Left ventricle myocardium inferior (tissue), 1 donor: Measurements from ENCODE around the gene PRKCE. TPM values are rescaled to one million over a fixed set of nuclear protein-coding genes. Genes with fewer than 3 reads are reported as not detected.

Source experiments
- DNase-seq: peaks from one replicate; pipeline ENCODE4 v3.0.0-alpha.2; 2020
- H3K27ac ChIP-seq: fragments of 200-600 bp; replicated peaks from 2 replicates; pipeline ENCODE4 v1.8.0; 2021
- H3K27me3 ChIP-seq: fragments of 200-600 bp; 2 replicates; pipeline ENCODE4 v1.8.0; 2021; ENCODE audit warnings: low read depth
- H3K36me3 ChIP-seq: fragments of 200-600 bp; 2 replicates; pipeline ENCODE4 v1.8.0; 2021
- H3K4me1 ChIP-seq: fragments of 200-600 bp; 2 replicates; pipeline ENCODE4 v1.8.0; 2021
- H3K4me3 ChIP-seq: fragments of 200-600 bp; 2 replicates; pipeline ENCODE4 v1.8.0; 2021; ENCODE audit warnings: mild to moderate bottlenecking, moderate library complexity
- H3K9me3 ChIP-seq: fragments of 200-600 bp; replicated peaks from 2 replicates; pipeline ENCODE4 v1.8.0; 2021
- intact Hi-C: fragments of 100-400 bp; cut with micrococcal nuclease; formaldehyde crosslinking; loops from one replicate; pipeline ENCODE4 v1.11.0; 2022
- total RNA-seq: library from RNA; stranded (reverse); fragmentation: NEBNext Ultra II Directional; extraction: Animal tissue kit (Norgen Biotek cat#: 25700); gene quantifications from one replicate; pipeline ENCODE4 v1.2.1, GENCODE V29; 2021
- TF ChIP-seq, protein P1 (sequence below): fragments of 200-600 bp; IDR thresholded peaks from 2 replicates; pipeline ENCODE4 v1.8.0; 2021; ENCODE audit warnings: antibody characterized with exemption, mild to moderate bottlenecking, borderline replicate concordance
- donor health status: DM: no; HTN: yes; CAD: no; lungs with severe emphysema.

The PRKCE gene
- total RNA-seq, 1 donor from 2014 or later = 14.7 TPM

DNA sequence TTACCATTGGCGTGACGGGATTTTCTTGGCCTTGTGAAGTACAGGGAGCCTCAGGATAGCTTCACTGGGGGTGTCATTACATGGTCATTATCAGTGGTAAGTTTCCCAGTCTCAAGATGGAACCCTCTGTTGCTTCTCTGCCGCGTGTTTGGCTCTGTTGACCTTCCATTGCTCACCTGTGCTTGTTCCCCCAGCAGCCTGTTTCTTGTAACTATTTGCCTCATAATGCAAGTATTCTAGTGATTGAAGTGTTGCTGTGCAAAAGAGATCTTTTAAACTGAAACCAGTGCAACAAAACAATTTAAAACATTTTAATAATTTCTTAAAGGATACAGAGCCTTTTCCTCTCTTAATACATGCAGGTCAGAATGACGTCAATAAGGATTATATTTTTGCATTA lies 24.6 kb downstream of the PRKCE start:
- H3K27me3 ChIP-seq = no peaks in the 10 kb centered on the region

DNA sequence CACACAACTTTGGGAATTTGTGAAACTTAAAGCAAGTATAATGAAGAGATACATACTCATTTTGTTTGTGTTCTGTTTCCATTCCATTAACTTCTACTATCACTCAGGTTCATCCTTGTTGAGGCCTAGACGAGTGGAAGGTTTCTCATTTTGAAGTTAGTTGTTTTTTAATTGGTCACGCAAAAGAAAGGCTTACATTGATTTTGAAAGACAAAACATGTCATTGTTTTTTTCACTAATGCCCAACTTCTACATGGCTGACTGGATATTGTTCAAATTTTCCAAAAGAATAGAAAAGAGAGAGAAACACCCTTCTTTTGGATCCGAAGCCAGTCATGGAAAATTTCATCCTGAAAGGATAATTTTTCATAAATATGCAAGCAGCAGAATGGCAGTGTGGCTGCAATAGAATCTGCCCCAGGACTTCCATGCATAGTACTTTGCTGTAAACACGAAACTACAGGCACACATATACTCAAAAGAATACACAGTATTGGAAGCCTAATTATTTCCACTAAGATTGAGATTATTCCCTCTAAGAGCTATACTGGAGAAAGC lies 27.4 kb downstream of the PRKCE start:
- H3K4me1 ChIP-seq = peaks cover 59% of the 10 kb centered on the region
- H3K27ac ChIP-seq = no peak overlapping the region
- no peaks in the 10 kb centered on the region for H3K9me3 ChIP-seq
- DNase-seq = no peak
- intact Hi-C loops = no loop called here
- H3K36me3 ChIP-seq = no peaks in the 10 kb centered on the region
- no peaks in the 10 kb centered on the region for H3K27me3 ChIP-seq
- no peak overlapping the region for H3K4me3 ChIP-seq
- TF ChIP-seq, protein P1, sequence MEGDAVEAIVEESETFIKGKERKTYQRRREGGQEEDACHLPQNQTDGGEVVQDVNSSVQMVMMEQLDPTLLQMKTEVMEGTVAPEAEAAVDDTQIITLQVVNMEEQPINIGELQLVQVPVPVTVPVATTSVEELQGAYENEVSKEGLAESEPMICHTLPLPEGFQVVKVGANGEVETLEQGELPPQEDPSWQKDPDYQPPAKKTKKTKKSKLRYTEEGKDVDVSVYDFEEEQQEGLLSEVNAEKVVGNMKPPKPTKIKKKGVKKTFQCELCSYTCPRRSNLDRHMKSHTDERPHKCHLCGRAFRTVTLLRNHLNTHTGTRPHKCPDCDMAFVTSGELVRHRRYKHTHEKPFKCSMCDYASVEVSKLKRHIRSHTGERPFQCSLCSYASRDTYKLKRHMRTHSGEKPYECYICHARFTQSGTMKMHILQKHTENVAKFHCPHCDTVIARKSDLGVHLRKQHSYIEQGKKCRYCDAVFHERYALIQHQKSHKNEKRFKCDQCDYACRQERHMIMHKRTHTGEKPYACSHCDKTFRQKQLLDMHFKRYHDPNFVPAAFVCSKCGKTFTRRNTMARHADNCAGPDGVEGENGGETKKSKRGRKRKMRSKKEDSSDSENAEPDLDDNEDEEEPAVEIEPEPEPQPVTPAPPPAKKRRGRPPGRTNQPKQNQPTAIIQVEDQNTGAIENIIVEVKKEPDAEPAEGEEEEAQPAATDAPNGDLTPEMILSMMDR = no peak

More for the DNA sequence above, 24.6 kb downstream of the PRKCE start:
- no peaks in the 10 kb centered on the region for H3K36me3 ChIP-seq
- H3K4me3 ChIP-seq = no peak overlapping the region
- H3K27ac ChIP-seq = peak overlapping the region; percentile 45
- H3K4me1 ChIP-seq = peaks cover 35% of the 10 kb centered on the region
- TF ChIP-seq, protein P1 = no peak
- H3K9me3 ChIP-seq = no peaks in the 10 kb centered on the region
- intact Hi-C loops = no loop called here
- no peak for DNase-seq

DNA sequence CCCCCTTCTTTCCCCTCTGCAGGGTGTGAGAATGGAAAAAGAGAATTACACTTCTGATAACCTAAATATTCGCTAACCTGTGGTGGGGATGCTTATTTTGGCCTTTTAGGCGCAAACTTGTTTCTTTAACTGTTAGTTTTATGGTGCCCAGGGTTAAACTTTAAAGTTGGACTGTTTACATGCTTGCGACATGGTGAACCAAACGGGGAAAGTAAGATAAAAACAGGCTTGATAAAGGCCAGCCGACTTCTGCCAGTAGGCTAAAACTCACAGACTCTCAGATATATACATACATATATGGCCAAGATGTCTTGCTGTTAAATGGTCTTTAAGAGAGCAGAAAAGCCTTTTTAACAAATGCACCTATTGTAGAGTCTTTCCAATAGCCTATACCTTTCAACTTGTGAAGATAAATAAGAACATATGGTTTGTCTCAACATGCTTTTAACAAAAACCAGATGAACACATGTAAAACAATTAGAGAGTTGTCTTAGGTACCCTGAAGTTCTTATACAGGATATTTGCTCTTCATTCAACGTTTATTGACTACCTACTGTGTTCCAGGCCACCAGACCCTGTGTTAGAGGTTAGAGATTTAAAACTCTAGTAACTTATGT lies 29.0 kb downstream of the PRKCE start:
- H3K27ac ChIP-seq = no peak overlapping the region
- peaks cover 56% of the 10 kb centered on the region for H3K4me1 ChIP-seq
- no peak for DNase-seq
- H3K9me3 ChIP-seq = no peaks in the 10 kb centered on the region
- intact Hi-C loops = no loop called here
- no peaks in the 10 kb centered on the region for H3K27me3 ChIP-seq
- no peak overlapping the region for H3K4me3 ChIP-seq
- TF ChIP-seq, protein P1 = no peak
- H3K36me3 ChIP-seq = no peaks in the 10 kb centered on the region

DNA sequence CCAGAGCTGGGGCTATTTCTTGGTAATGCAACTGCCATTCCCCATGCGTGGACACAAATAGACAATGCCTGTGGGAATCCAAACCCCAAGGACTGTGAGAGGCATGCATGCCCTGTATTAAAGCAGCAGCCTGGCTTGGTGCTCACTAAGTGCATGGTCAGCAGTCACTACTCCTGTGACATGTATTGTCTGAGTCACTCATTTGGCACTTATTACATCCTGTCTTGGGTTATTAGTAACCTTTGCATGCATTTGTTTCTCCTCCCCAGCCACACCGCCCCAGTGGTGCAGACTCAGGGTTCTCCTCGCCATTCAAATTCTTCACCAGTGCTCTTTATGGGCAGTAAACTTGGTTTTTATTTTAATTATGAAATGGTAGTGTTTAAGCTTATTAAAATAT lies 30.2 kb downstream of the PRKCE start:
- no peak overlapping the region for H3K27ac ChIP-seq
- intact Hi-C loops = no loop called here
- TF ChIP-seq, protein P1 = no peak

DNA sequence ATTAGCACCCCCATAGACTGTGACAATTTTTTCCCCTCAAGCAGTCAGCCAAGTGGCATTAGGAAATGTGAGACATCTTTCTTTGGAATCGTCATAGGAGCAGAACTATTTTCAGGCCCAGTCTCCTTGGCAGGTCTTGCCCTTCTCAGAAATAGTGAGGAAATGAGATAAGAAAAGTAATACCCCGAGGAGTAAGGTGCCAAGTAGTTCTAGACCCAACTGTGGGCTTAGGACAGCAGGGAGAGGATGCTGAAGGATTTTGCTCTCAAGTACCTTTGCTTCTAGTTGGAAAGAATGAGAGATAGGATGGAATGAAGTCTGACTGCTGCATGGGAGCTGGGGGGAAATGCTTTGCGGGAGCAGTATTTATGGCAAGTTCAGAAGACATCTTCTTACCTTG lies 31.8 kb downstream of the PRKCE start:
- intact Hi-C loops = no loop called here
- H3K36me3 ChIP-seq = no peaks in the 10 kb centered on the region
- H3K4me1 ChIP-seq = peaks cover 55% of the 10 kb centered on the region
- H3K27ac ChIP-seq = no peak overlapping the region
- no peak overlapping the region for H3K4me3 ChIP-seq
- no peaks in the 10 kb centered on the region for H3K27me3 ChIP-seq
- H3K9me3 ChIP-seq = no peaks in the 10 kb centered on the region
- DNase-seq = no peak
- TF ChIP-seq, protein P1 = no peak

More for the DNA sequence above, 30.2 kb downstream of the PRKCE start:
- no peak for DNase-seq
- Histone ChIP-seq H3K4me1 (peaks cover 49% of the 10 kb centered on the region), H3K9me3 (no peaks in the 10 kb centered on the region), H3K4me3 (no peak overlapping the region), H3K36me3 (no peaks in the 10 kb centered on the region), H3K27me3 (no peaks in the 10 kb centered on the region)
